Stimulated activated CD4-positive, alpha-beta T cell treated with anti-CD3 and anti-CD28 coated beads, Interleukin-12 subunit alpha, Interleukin-12 subunit beta, amount 100 ng/mL, for 48 hours (primary cell): ENCODE data around the gene CLPSL1.

Experiments
- DNase-seq, 3 donors: peaks; one replicate each; pipeline ENCODE4 v3.0.0-alpha.2; 2020; ENCODE audit warnings: low read depth in 2 of 3, low spot score in 1 of 3

The CLPSL1 gene

GRCh38 chr6:35795453-35796071 lies 14.7 kb downstream of the CLPSL1 start:
- no peak for DNase-seq

- DNase-seq: no peak
Measured at GRCh38 chr6:35796236-35796635, 15.4 kb downstream of the CLPSL1 start.

- DNase-seq: no peak
Measured at GRCh38 chr6:35797837-35798526, 17.2 kb downstream of the CLPSL1 start.

- no peak for DNase-seq
Measured at GRCh38 chr6:35798706-35799105, 17.9 kb downstream of the CLPSL1 start.

- no peak for DNase-seq
Measured at GRCh38 chr6:35801148-35801547, 20.3 kb downstream of the CLPSL1 start.

- peak; percentile 8 to 35 (median 24) for DNase-seq
Measured at GRCh38 chr6:35804996-35805736, 24.3 kb downstream of the CLPSL1 start, which contains the start of gene LHFPL5. Gene LHFPL5 (plus strand): TSS chr6:35805352. CDS start chr6:35805671, 319 bp downstream.

- DNase-seq: no peak
Measured at GRCh38 chr6:35808688-35809087, 27.9 kb downstream of the CLPSL1 start.

GRCh38 chr6:35809809-35810208 lies 29.0 kb downstream of the CLPSL1 start:
- DNase-seq: no peak

GRCh38 chr6:35810971-35811698 lies 30.3 kb downstream of the CLPSL1 start:
- DNase-seq: no peak

GRCh38 chr6:35811699-35811995 lies 30.8 kb downstream of the CLPSL1 start:
- DNase-seq: no peak

- DNase-seq: no peak
Measured at GRCh38 chr6:35817515-35817914, 36.7 kb downstream of the CLPSL1 start.

GRCh38 chr6:35823601-35824000 lies 42.8 kb downstream of the CLPSL1 start:
- DNase-seq: no peak

GRCh38 chr6:35824552-35825192 lies 43.9 kb downstream of the CLPSL1 start:
- DNase-seq: no peak

- no peak for DNase-seq
Measured at GRCh38 chr6:35829306-35829705, 48.5 kb downstream of the CLPSL1 start.

GRCh38 chr6:35831257-35832007 lies 50.6 kb downstream of the CLPSL1 start:
- DNase-seq: no peak

- no peak for DNase-seq
Measured at GRCh38 chr6:35833536-35833935, 52.7 kb downstream of the CLPSL1 start.
